SJCRH30 (cell line): Measurements from ENCODE around the gene SMG6. TPM values are rescaled to one million over a fixed set of nuclear protein-coding genes. Genes with fewer than 3 reads are reported as not detected.

Experiments
- DNase-seq, 2 experiments: peaks; one replicate each; pipeline ENCODE4 v3.0.0-alpha.2; 2015 to 2020
- H3K27ac ChIP-seq: fragments of 250-450 bp; sonication (Bioruptor Pico); 2 replicates; pipeline ENCODE4 v1.5.1; 2020; ENCODE audit warnings: mild to moderate bottlenecking, moderate library complexity
- H3K27me3 ChIP-seq: fragments of 250-450 bp; sonication (Bioruptor Pico); 2 replicates; pipeline ENCODE4 v1.5.1; 2020; ENCODE audit warnings: mild to moderate bottlenecking, moderate library complexity
- H3K36me3 ChIP-seq: fragments of 250-450 bp; sonication (Bioruptor Pico); 2 replicates; pipeline ENCODE4 v1.5.1; 2020; ENCODE audit warnings: mild to moderate bottlenecking, moderate library complexity
- H3K4me1 ChIP-seq: fragments of 250-450 bp; sonication (Bioruptor Pico); 2 replicates; pipeline ENCODE4 v1.5.1; 2020; ENCODE audit warnings: mild to moderate bottlenecking, moderate library complexity
- H3K4me3 ChIP-seq: fragments of 250-450 bp; sonication (Bioruptor Pico); 2 replicates; pipeline ENCODE4 v1.5.1; 2020; ENCODE audit warnings: mild to moderate bottlenecking, moderate library complexity
- H3K9me3 ChIP-seq: fragments of 250-450 bp; sonication (Bioruptor Pico); replicated peaks from 2 replicates; pipeline ENCODE4 v1.5.1; 2020; ENCODE audit warnings: mild to moderate bottlenecking, moderate library complexity
- total RNA-seq: library from RNA; depleted of rRNA; stranded (reverse); fragments of >200 nt; shearing (Covaris generic); gene quantifications from 2 replicates; pipeline ENCODE4 v1.2.3, GENCODE V29; 2014

SMG6 gene
- total RNA-seq, 1 experiment from 2014 or later = 13.0 TPM

GRCh38 chr17:2068519-2069051 lies 235.0 kb downstream of the SMG6 start:
- no peak overlapping the region for H3K4me3 ChIP-seq
- peak overlapping the region; percentile 27; the same call in 1 of the 2 replicates for H3K27ac ChIP-seq
- H3K9me3 ChIP-seq = no peaks in the 10 kb centered on the region
- peak; percentile 27 to 49 for DNase-seq
- no peaks in the 10 kb centered on the region for H3K27me3 ChIP-seq
- H3K36me3 ChIP-seq = no peaks in the 10 kb centered on the region
- peaks cover 13% of the 10 kb centered on the region; the same call in 1 of the 2 replicates for H3K4me1 ChIP-seq

GRCh38 chr17:2068031-2068518 lies 235.5 kb downstream of the SMG6 start:
- peaks cover 13% of the 10 kb centered on the region; the same call in 1 of the 2 replicates for H3K4me1 ChIP-seq
- no peak overlapping the region for H3K4me3 ChIP-seq
- no peak for DNase-seq
- H3K27me3 ChIP-seq = no peaks in the 10 kb centered on the region
- peak overlapping the region; percentile 27; the same call in 1 of the 2 replicates for H3K27ac ChIP-seq
- no peaks in the 10 kb centered on the region for H3K36me3 ChIP-seq
- H3K9me3 ChIP-seq = no peaks in the 10 kb centered on the region

GRCh38 chr17:2067608-2068024 lies 236.0 kb downstream of the SMG6 start:
- no peak overlapping the region for H3K27ac ChIP-seq
- peaks cover 13% of the 10 kb centered on the region; the same call in 1 of the 2 replicates for H3K4me1 ChIP-seq
- H3K27me3 ChIP-seq = no peaks in the 10 kb centered on the region
- H3K4me3 ChIP-seq = no peak overlapping the region
- no peaks in the 10 kb centered on the region for H3K36me3 ChIP-seq
- no peak for DNase-seq
- no peaks in the 10 kb centered on the region for H3K9me3 ChIP-seq

GRCh38 chr17:2067048-2067561 lies 236.5 kb downstream of the SMG6 start:
- H3K9me3 ChIP-seq = no peaks in the 10 kb centered on the region
- H3K4me1 ChIP-seq = peaks cover 13% of the 10 kb centered on the region; the same call in 1 of the 2 replicates
- no peak overlapping the region for H3K27ac ChIP-seq
- H3K27me3 ChIP-seq = no peaks in the 10 kb centered on the region
- no peaks in the 10 kb centered on the region for H3K36me3 ChIP-seq
- DNase-seq = no peak
- H3K4me3 ChIP-seq = no peak overlapping the region

GRCh38 chr17:2065949-2066400 lies 237.6 kb downstream of the SMG6 start:
- H3K4me1 ChIP-seq = peaks cover 13% of the 10 kb centered on the region; the same call in 1 of the 2 replicates
- H3K27ac ChIP-seq = no peak overlapping the region
- H3K36me3 ChIP-seq = no peaks in the 10 kb centered on the region
- H3K27me3 ChIP-seq = no peaks in the 10 kb centered on the region
- DNase-seq = no peak
- no peak overlapping the region for H3K4me3 ChIP-seq
- no peaks in the 10 kb centered on the region for H3K9me3 ChIP-seq

- peak; percentile 52 to 53 for DNase-seq
- Histone ChIP-seq H3K4me1 (peaks cover 13% of the 10 kb centered on the region; the same call in 1 of the 2 replicates), H3K27me3 (no peaks in the 10 kb centered on the region), H3K27ac (no peak overlapping the region), H3K9me3 (no peaks in the 10 kb centered on the region), H3K4me3 (no peak overlapping the region), H3K36me3 (no peaks in the 10 kb centered on the region)
Observed at GRCh38 chr17:2064980-2065785, 238.4 kb downstream of the SMG6 start.

GRCh38 chr17:2064520-2064971 lies 239.0 kb downstream of the SMG6 start:
- H3K27me3 ChIP-seq = no peaks in the 10 kb centered on the region
- H3K4me1 ChIP-seq = peaks cover 13% of the 10 kb centered on the region; the same call in 1 of the 2 replicates
- H3K36me3 ChIP-seq = no peaks in the 10 kb centered on the region
- H3K4me3 ChIP-seq = no peak overlapping the region
- no peaks in the 10 kb centered on the region for H3K9me3 ChIP-seq
- DNase-seq = no peak
- H3K27ac ChIP-seq = no peak overlapping the region

GRCh38 chr17:2064147-2064489 lies 239.5 kb downstream of the SMG6 start:
- Histone ChIP-seq H3K27ac (no peak overlapping the region), H3K4me1 (peaks cover 13% of the 10 kb centered on the region; the same call in 1 of the 2 replicates), H3K27me3 (no peaks in the 10 kb centered on the region), H3K36me3 (no peaks in the 10 kb centered on the region), H3K4me3 (no peak overlapping the region), H3K9me3 (no peaks in the 10 kb centered on the region)
- no peak for DNase-seq

- H3K27me3 ChIP-seq = no peaks in the 10 kb centered on the region
- DNase-seq = no peak
- no peak overlapping the region for H3K27ac ChIP-seq
- no peaks in the 10 kb centered on the region for H3K36me3 ChIP-seq
- peaks cover 9% of the 10 kb centered on the region; the same call in 1 of the 2 replicates for H3K4me1 ChIP-seq
- H3K9me3 ChIP-seq = no peaks in the 10 kb centered on the region
- no peak overlapping the region for H3K4me3 ChIP-seq
Observed at GRCh38 chr17:2063261-2064146, 240.1 kb downstream of the SMG6 start.

GRCh38 chr17:2062571-2063183 lies 240.9 kb downstream of the SMG6 start:
- Histone ChIP-seq H3K4me3 (no peak overlapping the region), H3K27ac (no peak overlapping the region), H3K27me3 (no peaks in the 10 kb centered on the region), H3K9me3 (no peaks in the 10 kb centered on the region), H3K36me3 (no peaks in the 10 kb centered on the region), H3K4me1 (peaks cover under 1% of the 10 kb centered on the region; the same call in 1 of the 2 replicates)
- DNase-seq = no peak

GRCh38 chr17:2061441-2061958 lies 242.1 kb downstream of the SMG6 start:
- Histone ChIP-seq H3K27me3 (no peaks in the 10 kb centered on the region), H3K4me3 (no peak overlapping the region), H3K4me1 (no peaks in the 10 kb centered on the region), H3K27ac (no peak overlapping the region), H3K36me3 (no peaks in the 10 kb centered on the region), H3K9me3 (no peaks in the 10 kb centered on the region)
- DNase-seq = no peak

- H3K4me3 ChIP-seq = no peak overlapping the region
Observed at GRCh38 chr17:2060681-2061440, 242.7 kb downstream of the SMG6 start.

GRCh38 chr17:2060385-2060658 lies 243.3 kb downstream of the SMG6 start:
- Histone ChIP-seq H3K4me3 (no peak overlapping the region), H3K36me3 (no peaks in the 10 kb centered on the region), H3K4me1 (no peaks in the 10 kb centered on the region), H3K9me3 (no peaks in the 10 kb centered on the region), H3K27ac (no peak overlapping the region), H3K27me3 (no peaks in the 10 kb centered on the region)
- DNase-seq = no peak

More at GRCh38 chr17:2060681-2061440, 242.7 kb downstream of the SMG6 start:
- Histone ChIP-seq H3K27ac (no peak overlapping the region), H3K9me3 (no peaks in the 10 kb centered on the region), H3K4me1 (no peaks in the 10 kb centered on the region), H3K36me3 (no peaks in the 10 kb centered on the region), H3K27me3 (no peaks in the 10 kb centered on the region)
- DNase-seq = no peak
